Stimulated activated memory B cell treated with anti-CD40 and anti-IgM and Interleukin-4, amounts not matched to agents 10 μg/mL and 1 μg/mL and 100 μg/mL, for 72 hours (primary cell): ENCODE data around the gene ACTR3.

Source experiments
- ATAC-seq: fragments of 150-1000 bp; cut with Tn5 transposase; 2 replicates; pipeline ENCODE4 v1.10.0; 2021
- H3K27ac Mint-ChIP-seq: one replicate; pipeline ENCODE4 v1.8.0; 2022; ENCODE audit warnings: mild to moderate bottlenecking, mixed read lengths
- H3K27me3 Mint-ChIP-seq: one replicate; pipeline ENCODE4 v1.8.0; 2022; ENCODE audit warnings: mixed read lengths
- H3K36me3 Mint-ChIP-seq: one replicate; pipeline ENCODE4 v1.8.0; 2022; ENCODE audit warnings: mixed read lengths
- H3K4me1 Mint-ChIP-seq: one replicate; pipeline ENCODE4 v1.8.0; 2022; ENCODE audit warnings: mixed read lengths
- H3K4me3 Mint-ChIP-seq: one replicate; pipeline ENCODE4 v1.8.0; 2022; ENCODE audit warnings: mild to moderate bottlenecking, moderate library complexity, mixed read lengths
- H3K9me3 Mint-ChIP-seq: one replicate; pipeline ENCODE4 v1.8.0; 2022; ENCODE audit warnings: mixed read lengths

ACTR3 gene

DNA sequence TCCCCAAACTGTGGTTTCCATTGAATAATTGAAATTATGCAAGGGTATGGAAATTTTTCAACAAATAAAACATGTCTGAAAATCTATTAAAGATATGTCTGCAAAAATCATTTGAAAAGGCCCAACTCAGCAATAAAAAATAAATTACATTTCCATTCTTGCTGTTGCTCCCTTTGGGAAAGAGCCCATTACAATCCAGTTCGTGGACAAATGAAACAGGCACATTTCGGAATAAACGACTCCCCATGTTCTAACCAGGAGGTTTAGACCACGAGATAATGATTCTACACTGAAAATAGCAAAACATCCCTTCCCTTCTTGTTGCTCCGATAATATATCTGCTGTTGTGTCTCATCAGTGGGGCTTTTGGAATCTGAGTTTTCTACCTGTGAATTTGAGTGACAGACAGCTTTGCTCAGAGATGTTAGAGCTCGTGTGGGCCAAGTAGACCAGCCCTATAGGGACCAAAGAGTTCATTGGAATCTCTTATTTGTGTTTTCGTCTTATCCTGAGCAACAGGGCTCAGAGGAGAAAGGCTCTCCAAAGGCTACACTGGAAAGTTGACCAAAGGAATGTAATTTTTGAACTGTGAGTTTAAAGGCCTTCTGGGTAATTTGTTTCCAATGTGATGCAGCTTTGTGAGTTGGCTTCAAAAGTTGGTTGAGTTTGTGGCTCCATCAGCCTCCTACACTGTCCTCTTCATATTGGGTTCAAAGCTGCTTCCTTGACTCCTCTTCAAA, 119.5 kb downstream of the ACTR3 start:
- H3K4me1 Mint-ChIP-seq, result no peaks in the 10 kb centered on the region
- peaks cover under 1% of the 10 kb centered on the region for H3K9me3 Mint-ChIP-seq
- no peak for ATAC-seq
- no peak overlapping the region for H3K27ac Mint-ChIP-seq
- peaks cover 2% of the 10 kb centered on the region for H3K36me3 Mint-ChIP-seq
- H3K4me3 Mint-ChIP-seq, result no peak overlapping the region
- no peaks in the 10 kb centered on the region for H3K27me3 Mint-ChIP-seq

DNA sequence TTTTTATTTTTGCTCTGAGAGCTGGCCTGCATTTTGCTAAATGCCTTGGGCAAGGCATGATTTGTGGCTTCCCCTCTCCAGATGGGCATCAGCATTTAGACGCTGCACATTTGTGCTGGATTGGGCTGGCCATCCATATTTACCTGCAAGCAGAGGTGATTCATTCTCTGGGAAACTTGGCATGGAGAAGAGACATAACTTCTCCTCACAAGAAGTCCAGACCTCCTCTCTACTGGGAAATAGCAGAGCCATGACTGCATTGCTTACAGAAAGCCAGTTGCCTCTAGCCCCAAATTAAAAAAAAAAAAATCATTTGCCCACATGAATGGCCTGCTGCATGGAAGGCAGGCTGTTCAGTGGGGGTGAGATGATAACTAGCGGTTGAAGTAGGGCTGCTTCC, 120.1 kb downstream of the ACTR3 start:
- ATAC-seq, result no peak
- no peak overlapping the region for H3K27ac Mint-ChIP-seq
- H3K4me1 Mint-ChIP-seq, result no peaks in the 10 kb centered on the region

DNA sequence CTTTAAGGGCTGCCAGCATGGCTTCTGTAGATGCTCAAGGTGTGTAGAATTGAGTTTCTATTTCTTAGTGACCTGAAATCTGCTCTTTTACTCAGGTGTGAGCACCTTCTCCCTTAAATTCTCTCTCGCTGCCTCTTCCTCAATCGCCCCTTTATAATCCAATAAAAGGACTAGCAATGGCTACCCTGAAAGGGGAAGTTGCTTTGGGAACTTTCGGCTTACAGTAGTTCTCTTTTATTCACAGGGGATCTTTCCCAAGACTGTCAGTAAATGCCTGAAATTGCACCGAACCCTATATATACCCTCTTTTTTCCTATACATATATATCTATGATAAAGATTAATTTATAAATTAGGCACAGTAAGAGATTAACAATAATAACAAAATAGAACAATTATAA, 121.8 kb downstream of the ACTR3 start:
- no peak for ATAC-seq
- H3K9me3 Mint-ChIP-seq, result peaks cover 3% of the 10 kb centered on the region
- H3K27ac Mint-ChIP-seq, result no peak overlapping the region
- no peak overlapping the region for H3K4me3 Mint-ChIP-seq
- no peaks in the 10 kb centered on the region for H3K36me3 Mint-ChIP-seq
- no peaks in the 10 kb centered on the region for H3K4me1 Mint-ChIP-seq
- no peaks in the 10 kb centered on the region for H3K27me3 Mint-ChIP-seq

More for the DNA sequence above, 120.1 kb downstream of the ACTR3 start:
- Mint-ChIP-seq H3K9me3 (peaks cover 2% of the 10 kb centered on the region), H3K36me3 (no peaks in the 10 kb centered on the region), H3K27me3 (no peaks in the 10 kb centered on the region), H3K4me3 (no peak overlapping the region)
